ENCODE results near the gene CDC73.
"Not testable (repeated sequence)": the region's sequence is repeated elsewhere in the genome, so short reads cannot be mapped to it uniquely, and the experiment has no call there.

The CDC73 gene

DNA sequence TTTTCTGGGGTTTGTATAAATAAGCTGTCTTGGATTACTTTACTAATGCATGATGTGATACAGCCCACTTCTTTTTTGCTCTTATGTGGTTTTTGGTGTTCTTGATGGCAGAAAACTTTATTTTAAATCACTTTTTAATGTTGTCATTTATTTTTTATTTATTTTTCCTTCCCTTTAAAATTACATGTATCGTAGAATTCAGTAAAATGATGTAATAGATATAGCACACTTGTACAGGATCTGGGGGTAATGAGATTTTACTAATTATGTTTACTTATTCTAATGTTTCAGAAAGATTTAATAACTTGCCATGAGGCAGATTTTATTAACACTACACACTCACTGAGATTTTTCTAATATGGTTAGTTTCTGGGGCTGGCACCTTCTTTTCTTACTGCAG lies 65.3 kb downstream of the CDC73 start:
- peaks cover 68% of the 10 kb centered on the region for H4K20me1 ChIP-seq
- no peak overlapping the region for H3K4me2 ChIP-seq
- peaks cover 16% of the 10 kb centered on the region for H3K36me3 ChIP-seq
- no peak overlapping the region for H3K4me3 ChIP-seq
- H3K9me3 ChIP-seq, result peaks cover 17% of the 10 kb centered on the region
- H3K9ac ChIP-seq, result no peak overlapping the region
- no peak for TF ChIP-seq Cebpa-rat (IDR thresholded peaks at IDR 0.05)
- no peak overlapping the region for H3K27ac ChIP-seq
- no peaks in the 10 kb centered on the region for H3K27me3 ChIP-seq
- H3K4me1 ChIP-seq, result no peaks in the 10 kb centered on the region; the same call in 1 of the 2 replicates

DNA sequence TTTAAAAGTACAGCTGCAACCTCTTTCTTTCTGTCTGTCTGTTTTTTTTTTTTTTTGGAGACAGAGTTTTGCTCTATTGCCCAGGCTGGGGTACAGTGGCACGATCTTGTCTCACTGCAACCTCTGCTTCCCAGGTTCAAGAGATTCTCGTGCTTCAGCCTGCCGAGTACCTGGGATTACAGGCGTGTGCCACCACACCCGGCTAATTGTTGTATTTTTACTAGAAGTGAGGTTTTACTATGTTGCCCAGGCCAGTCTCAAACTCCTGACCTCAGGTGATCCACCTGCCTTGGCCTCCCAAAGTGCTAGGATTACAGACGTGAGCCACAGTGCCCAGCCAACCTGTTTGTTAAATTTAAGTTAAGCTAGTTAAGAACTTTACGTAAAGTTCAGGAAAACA lies 67.1 kb downstream of the CDC73 start:
- H3K27ac ChIP-seq, H3K4me2 ChIP-seq, H3K9ac ChIP-seq, H3K4me3 ChIP-seq, H3K27me3 ChIP-seq, H3K4me1 ChIP-seq: not testable (repeated sequence)
- peaks cover 27% of the 10 kb centered on the region for H3K9me3 ChIP-seq
- peaks cover 54% of the 10 kb centered on the region for H4K20me1 ChIP-seq
- H3K36me3 ChIP-seq, result peaks cover 26% of the 10 kb centered on the region

DNA sequence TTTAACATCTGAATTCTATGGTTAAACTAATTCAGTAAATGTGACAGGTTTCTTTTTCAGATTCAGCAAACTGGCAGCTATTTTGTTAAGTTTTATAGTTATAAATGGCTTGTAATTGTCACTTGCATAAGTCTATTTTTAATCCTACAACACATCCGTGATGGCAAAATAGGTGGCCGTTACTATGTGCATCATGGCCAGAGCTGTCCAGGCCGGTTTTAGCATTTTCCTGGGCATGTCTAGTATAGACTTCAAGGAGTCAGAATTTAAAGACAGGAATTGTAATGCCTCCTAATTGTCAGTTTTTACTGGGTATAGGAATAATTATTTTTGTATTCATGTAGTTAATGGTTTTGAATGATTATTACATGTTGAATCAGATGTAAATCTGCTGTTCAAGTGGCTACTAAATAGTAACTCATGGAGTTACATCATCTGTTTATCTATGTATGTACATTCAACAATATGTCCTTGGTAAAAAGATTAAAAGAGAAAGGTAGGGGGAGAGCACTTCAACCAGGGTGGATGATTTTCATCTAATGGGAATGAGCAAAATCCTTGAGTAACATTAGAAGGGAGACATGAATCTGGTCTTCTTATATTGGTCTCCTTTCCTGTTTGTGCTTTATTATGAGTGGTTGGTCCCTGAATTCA lies 67.7 kb downstream of the CDC73 start:
- no peak overlapping the region for H3K4me3 ChIP-seq
- H3K27me3 ChIP-seq, result no peaks in the 10 kb centered on the region
- peaks cover 47% of the 10 kb centered on the region for H4K20me1 ChIP-seq
- H3K9me3 ChIP-seq, result peaks cover 27% of the 10 kb centered on the region
- no peak overlapping the region for H3K27ac ChIP-seq
- peaks cover 31% of the 10 kb centered on the region for H3K36me3 ChIP-seq
- no peak overlapping the region for H3K4me2 ChIP-seq
- H3K9ac ChIP-seq, result no peak overlapping the region
- no peaks in the 10 kb centered on the region; the same call in 1 of the 2 replicates for H3K4me1 ChIP-seq
- TF ChIP-seq Cebpa-rat (IDR thresholded peaks at IDR 0.05), result no peak

DNA sequence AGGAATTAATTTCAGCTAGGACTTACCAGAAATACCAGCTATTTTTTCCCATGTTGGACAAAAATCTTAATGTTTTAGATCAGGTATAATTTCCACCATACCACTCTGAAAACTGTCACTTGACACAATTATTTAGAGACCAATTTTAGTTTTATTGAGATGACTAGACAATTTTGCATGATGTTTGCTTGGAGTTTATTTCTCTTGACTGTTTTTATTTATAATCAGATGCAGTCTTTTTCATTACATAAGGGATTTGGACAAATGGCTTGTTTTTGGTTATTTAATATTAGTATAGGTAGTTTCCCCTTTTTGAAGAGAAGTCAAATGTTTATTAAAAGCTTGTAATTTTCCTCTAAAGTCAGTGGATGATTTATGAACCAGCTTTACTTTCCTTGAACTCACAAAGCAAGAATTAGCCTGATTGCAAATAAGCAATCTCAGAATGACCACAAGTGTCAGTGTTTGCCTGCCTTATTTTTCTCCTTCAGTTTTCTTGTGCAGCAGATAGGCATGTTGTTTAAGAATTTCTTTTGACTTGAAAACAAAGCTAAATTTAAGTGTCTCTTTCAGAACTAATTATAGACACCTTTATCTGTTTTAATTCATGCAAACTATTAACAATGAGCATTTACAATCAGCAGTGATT lies 68.4 kb downstream of the CDC73 start:
- Histone ChIP-seq H3K4me3 (no peak overlapping the region), H3K27me3 (no peaks in the 10 kb centered on the region), H4K20me1 (peaks cover 41% of the 10 kb centered on the region), H3K36me3 (peaks cover 31% of the 10 kb centered on the region), H3K9ac (no peak overlapping the region), H3K27ac (no peak overlapping the region), H3K4me1 (no peaks in the 10 kb centered on the region; the same call in 1 of the 2 replicates), H3K9me3 (peaks cover 27% of the 10 kb centered on the region), H3K4me2 (no peak overlapping the region)
- TF ChIP-seq Cebpa-rat (IDR thresholded peaks at IDR 0.05), result no peak

DNA sequence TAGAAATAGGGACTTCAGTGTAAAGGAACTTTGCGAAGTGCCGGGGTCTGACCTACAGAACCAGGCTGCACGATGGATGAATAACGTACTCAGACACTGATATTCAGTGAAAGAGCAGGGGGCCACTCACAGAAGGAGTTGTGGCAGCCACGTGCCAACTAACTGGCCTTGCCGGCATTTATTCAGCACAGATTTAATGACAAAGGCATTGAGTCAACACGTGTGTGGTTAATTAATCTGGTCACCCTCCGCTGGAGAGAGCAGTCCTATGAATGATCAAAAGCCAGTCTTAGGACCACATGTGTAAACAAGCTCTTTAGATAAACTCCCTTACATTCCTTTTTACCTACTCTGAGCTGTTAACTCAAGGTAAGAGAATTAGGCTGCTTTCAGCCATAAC lies 70.8 kb downstream of the CDC73 start:
- no peak overlapping the region for H3K9ac ChIP-seq
- 0 out of 2 replicates have a peak overlapping the region, but pooled peaks have one; percentile 39 for H3K4me3 ChIP-seq
- no peaks in the 10 kb centered on the region for H3K27me3 ChIP-seq
- peaks cover 31% of the 10 kb centered on the region for H3K36me3 ChIP-seq
- peaks cover 27% of the 10 kb centered on the region for H3K9me3 ChIP-seq
- H3K4me2 ChIP-seq, result no peak overlapping the region
- H3K4me1 ChIP-seq, result no peaks in the 10 kb centered on the region
- H4K20me1 ChIP-seq, result peaks cover 17% of the 10 kb centered on the region; the same call in 1 of the 2 replicates
- TF ChIP-seq Cebpa-rat (IDR thresholded peaks at IDR 0.05), result no peak
- no peak overlapping the region for H3K27ac ChIP-seq

DNA sequence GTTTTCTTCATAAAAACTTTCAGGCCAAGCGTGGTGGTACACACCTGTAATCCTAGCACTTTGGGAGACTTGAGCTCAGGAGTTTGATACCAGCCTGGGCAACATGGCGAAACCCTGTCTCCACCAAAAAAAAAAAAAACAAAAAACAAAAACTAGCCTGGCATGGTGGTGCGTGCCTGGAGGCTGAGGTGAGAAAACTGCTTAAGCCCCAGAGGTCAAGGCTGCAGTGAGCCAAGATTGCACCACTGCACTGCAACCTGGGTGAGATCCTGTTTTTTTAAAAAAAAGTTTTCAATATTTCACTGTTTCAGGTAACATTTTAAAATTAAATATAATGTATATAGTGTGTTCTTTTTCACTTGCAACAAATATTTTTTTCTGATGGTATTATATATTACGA lies 78.1 kb downstream of the CDC73 start:
- no peak for TF ChIP-seq Cebpa-rat (IDR thresholded peaks at IDR 0.05)
- Histone ChIP-seq H4K20me1 (peaks cover 26% of the 10 kb centered on the region; the same call in 1 of the 2 replicates), H3K27ac (no peak overlapping the region), H3K9ac (no peak overlapping the region), H3K4me3 (no peak overlapping the region), H3K9me3 (no peaks in the 10 kb centered on the region), H3K4me1 (no peaks in the 10 kb centered on the region), H3K27me3 (no peaks in the 10 kb centered on the region), H3K4me2 (no peak overlapping the region), H3K36me3 (peaks cover 14% of the 10 kb centered on the region)

DNA sequence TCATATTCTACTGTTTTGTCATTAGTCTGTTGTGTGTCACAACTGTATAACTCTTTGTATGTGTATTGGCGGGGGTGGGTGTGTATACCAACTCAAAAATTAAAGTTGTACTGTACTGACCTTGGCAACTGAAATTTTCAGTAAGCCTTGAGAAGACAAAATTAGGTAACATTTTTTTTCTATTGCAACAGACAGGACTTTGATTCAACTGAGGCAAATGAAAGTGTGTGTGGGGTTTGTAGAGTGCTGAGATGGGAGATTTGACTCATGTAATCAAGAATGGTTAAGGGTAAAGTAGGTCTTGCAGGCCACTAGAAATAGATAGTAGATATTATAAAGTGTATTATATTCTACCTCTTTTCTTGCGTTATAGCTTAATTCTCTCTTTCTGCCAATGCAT lies 79.2 kb downstream of the CDC73 start:
- Histone ChIP-seq H3K9ac (no peak overlapping the region), H3K9me3 (peaks cover 8% of the 10 kb centered on the region), H3K4me1 (no peaks in the 10 kb centered on the region), H3K4me2 (no peak overlapping the region), H3K27me3 (no peaks in the 10 kb centered on the region), H3K4me3 (no peak overlapping the region), H3K36me3 (peaks cover 24% of the 10 kb centered on the region), H3K27ac (no peak overlapping the region), H4K20me1 (peaks cover 26% of the 10 kb centered on the region; the same call in 1 of the 2 replicates)
- no peak for TF ChIP-seq Cebpa-rat (IDR thresholded peaks at IDR 0.05)

DNA sequence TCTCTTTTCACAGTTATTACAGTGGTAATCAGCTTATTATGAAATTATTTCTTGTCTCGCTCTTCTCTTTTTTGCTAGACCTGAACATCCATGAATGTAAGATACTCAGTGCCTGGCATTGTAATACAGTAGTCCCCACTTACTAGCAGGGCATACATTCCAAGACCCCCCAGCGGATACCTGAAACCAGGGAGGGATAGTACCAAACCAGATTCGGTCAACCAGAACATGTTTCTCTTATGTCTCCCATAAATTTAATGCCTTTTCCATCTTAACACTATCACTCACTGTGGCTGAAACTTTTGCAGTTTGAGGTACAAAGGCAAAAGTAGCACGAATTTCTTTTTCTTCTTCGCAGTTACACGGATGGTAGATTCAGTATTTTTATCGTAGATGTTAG lies 89.2 kb downstream of the CDC73 start:
- no peak overlapping the region for H3K4me2 ChIP-seq
- TF ChIP-seq Cebpa-rat (IDR thresholded peaks at IDR 0.05), result no peak
- no peaks in the 10 kb centered on the region for H4K20me1 ChIP-seq
- no peaks in the 10 kb centered on the region for H3K27me3 ChIP-seq
- H3K27ac ChIP-seq, result no peak overlapping the region
- H3K4me3 ChIP-seq, result no peak overlapping the region
- peaks cover 36% of the 10 kb centered on the region for H3K9me3 ChIP-seq
- peaks cover 72% of the 10 kb centered on the region for H3K36me3 ChIP-seq
- H3K4me1 ChIP-seq, result no peaks in the 10 kb centered on the region
- no peak overlapping the region for H3K9ac ChIP-seq

DNA sequence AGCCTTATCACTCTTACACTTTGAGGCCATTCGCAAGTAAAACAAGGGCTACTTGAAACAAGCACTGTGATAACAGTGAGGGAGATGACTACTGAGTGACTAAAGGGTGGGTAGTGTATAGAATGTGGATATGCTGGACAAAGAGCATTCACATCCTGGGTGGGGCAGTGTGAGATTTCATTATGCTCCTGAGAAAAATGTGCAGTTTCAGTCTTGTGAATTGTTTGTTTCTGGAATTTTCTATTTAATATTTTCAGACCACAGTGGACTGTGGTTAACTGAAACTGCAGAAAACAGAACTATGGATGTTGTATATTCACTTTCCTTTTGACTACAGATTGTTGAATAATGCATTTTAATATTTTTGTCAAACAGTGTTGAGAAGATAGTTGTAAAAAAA lies 89.7 kb downstream of the CDC73 start:
- H3K9me3 ChIP-seq, result peaks cover 31% of the 10 kb centered on the region
- H3K9ac ChIP-seq, result no peak overlapping the region
- no peaks in the 10 kb centered on the region for H3K27me3 ChIP-seq
- H4K20me1 ChIP-seq, result no peaks in the 10 kb centered on the region
- no peak for TF ChIP-seq Cebpa-rat (IDR thresholded peaks at IDR 0.05)
- peaks cover 72% of the 10 kb centered on the region for H3K36me3 ChIP-seq
- H3K4me1 ChIP-seq, result 0 out of 2 replicates have a peak, but pooled peaks cover under 1% of the 10 kb centered on the region
- H3K27ac ChIP-seq, result no peak overlapping the region
- no peak overlapping the region for H3K4me2 ChIP-seq
- no peak overlapping the region for H3K4me3 ChIP-seq

DNA sequence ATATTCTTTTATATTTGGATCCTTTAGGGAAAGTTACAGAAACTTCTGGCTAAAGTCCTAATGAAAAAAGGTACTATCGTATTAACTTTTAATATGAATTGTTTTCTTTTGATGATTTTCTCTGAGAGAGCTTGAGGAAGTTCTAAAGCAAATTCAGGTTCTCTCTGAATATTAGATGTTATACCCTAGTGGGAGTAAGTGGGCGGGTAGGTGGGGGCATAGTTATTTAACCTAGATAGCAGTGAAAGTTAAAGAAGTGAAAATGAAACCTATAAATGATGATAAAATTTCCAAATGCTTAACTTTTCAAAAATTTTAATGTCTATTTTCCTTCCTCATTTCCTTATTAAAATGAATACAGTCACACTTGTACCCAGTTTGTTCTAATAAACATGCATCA lies 90.8 kb downstream of the CDC73 start:
- H3K36me3 ChIP-seq, result peaks cover 72% of the 10 kb centered on the region
- peaks cover 20% of the 10 kb centered on the region for H3K9me3 ChIP-seq
- no peaks in the 10 kb centered on the region for H4K20me1 ChIP-seq
- peaks cover 7% of the 10 kb centered on the region; the same call in 1 of the 2 replicates for H3K4me1 ChIP-seq
- H3K4me2 ChIP-seq, result no peak overlapping the region
- H3K27ac ChIP-seq, result no peak overlapping the region
- no peak overlapping the region for H3K4me3 ChIP-seq
- no peaks in the 10 kb centered on the region for H3K27me3 ChIP-seq
- no peak overlapping the region for H3K9ac ChIP-seq
- TF ChIP-seq Cebpa-rat (IDR thresholded peaks at IDR 0.05), result no peak
